Activated gamma-delta T cell treated with anti-CD3 and anti-CD28 coated beads, Interleukin-2, amount 50 U/mL, for 16 hours (primary cell): ENCODE results near the gene SUN1.
A peak's percentile ranks its signal among the peaks of the same experiment; 100 is the strongest.
"Not testable (repeated sequence)": the region's sequence is repeated elsewhere in the genome, so short reads cannot be mapped to it uniquely, and the experiment has no call there.

Experiments used
- DNase-seq: peaks from one replicate; pipeline ENCODE4 v3.0.0-alpha.2; 2020; ENCODE audit warnings: low read depth

SUN1 gene

DNA sequence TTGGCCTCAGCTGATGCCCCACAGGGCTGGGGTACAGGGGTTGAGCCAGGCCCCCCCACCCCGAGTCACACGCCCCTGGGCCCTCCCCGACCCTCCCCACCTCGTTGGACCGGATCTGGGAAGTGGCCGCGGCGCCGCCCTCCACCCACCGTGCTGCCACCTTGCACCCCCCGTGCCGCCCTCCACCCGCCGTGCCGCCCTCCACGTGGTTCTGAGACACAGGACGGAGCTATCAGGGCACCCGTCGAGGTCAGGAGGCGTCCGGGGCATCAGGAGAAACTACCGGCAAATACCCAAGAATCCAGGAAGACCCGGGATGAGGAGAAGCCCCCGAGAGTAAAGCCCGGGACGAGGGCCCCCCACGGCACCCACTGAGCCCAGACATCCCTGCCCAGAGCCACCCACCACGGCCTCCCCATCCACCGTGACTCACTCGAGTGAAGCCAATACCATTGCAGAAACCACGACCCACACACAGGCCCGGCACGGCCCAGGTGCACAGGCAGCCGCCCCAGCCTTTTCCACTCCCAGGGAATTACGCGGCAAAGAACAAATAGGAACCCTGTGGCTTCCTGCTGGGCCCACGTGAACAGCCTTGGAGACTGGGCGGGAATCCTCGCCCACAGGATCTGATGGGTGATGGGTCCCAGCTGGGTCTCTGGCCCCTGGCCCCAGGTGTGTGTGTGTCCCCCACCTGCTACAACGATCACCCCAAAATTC is 88.2 kb downstream of the SUN1 start:
- no peak for DNase-seq

DNA sequence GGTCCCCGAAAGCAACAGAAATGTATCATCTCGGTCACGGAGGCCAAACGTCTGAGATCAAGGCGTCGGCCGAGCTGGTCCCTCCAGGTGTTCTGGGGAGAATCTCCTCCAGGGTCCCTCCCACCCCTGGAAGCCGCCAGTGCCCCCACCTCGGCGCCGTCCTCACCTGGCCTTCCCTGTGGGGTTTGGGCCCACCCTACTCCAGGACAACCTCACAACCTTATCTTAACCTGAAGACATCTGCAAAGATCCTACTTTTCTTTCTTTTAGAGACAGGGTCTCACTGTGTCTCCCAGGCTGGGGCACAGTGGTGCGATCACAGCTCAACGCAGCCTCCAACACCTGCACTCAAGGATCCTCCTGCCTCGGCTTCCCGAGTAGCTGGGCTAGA is 88.8 kb downstream of the SUN1 start:
- no peak for DNase-seq

GRCh38 chr7:921581-922333 is 89.5 kb downstream of the SUN1 start:
- DNase-seq: no peak

DNA sequence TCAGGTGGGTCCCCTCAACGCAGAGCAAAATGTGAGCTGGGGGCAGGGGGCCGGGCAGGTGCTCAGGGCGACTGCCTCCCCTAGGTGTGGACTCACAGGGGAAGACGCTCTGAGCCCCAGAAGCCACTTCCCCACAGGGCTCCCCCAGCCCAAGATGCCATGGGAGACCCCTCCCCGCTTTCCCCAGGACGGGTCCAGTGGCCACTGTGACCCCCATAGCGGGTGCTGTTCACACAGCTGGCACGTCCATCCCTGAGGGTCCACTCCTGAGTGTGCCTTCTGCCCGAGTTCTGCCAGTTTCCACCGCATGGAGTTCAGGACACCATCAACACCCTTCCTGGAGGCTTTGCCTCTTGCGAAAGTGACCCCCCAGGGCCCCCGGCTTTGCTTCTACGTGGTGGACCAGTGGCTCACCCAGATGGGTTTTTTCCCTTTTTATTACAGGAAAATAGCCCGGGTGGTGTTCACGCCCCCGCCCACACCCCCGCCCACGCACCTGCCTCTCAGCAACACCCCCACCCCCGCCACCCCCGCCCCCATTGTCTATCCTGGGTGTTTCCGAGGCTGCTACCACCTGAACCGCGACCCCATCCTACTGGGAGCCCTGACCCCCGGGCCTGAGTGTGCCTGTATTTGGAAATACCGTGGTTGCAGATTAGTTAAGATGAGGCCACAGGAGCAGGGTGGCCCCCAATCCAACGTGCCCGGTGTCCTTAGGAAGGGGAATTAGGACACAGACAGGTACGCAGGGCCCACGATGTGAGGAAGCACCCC is 90.2 kb downstream of the SUN1 start:
- peak; percentile 45 for DNase-seq

DNA sequence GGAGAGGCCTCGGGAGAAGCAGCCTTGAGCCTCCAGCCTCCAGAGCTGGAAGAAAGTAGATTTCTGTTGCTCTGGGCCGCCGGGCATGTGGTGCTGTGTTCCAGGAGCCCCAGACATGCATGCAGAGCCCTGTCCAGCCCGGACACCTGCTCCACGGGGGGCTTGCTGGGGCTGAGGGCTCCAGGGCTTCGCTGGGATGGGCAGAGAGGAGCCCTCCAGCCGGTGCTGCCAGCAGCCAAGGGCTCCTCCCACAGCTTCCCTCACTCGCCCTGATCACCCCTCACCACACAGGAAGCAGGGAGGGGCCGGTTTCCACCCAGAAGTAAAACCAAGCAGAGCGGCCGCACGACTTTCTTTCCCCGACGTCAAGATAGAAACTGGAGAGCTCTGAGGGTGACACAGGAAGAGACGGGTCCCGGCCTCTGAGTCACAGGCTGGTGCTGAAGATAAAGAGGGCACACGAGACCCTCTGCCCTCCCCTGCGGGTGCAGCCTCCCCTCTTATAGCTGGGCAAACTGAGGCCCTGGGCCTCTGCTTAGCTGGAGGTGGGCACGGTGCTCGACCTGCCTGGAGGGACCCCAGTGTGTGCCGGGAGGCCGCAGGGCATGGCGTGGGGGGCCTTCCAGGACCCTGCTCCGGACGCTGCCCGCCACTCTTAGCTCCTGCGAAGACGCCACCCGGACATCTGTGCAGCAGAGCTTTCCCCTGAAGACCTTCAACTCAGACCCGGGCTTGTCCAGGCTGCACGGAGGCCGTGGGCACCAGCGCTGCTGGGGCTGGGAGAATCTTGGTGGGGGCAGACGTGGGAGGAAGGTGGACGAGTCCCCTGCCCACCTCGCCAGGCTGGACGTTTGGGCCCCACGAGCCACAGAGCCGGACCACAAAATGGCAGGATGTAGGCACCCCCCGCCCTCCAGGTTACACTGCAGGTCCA is 91.1 kb downstream of the SUN1 start:
- peak; percentile 95 for DNase-seq

- DNase-seq: not testable (repeated sequence)
Measured at GRCh38 chr7:924042-924441, 91.8 kb downstream of the SUN1 start.
